HEK293 (cell line): Measurements from ENCODE around the gene PALB2.

Experiments
- CTCF ChIA-PET: fragments of 350-600 bp; formaldehyde crosslinking; extraction: SDS; loops from one replicate; lab custom pipeline; 2021; ENCODE audit warnings: antibody characterized with exemption; lab: Yijun Ruan, JAX
- POLR2A ChIA-PET: fragments of 300-600 bp; formaldehyde crosslinking; extraction: SDS; loops from one replicate; lab custom pipeline; 2020; ENCODE audit warnings: antibody characterized with exemption, inconsistent platforms; lab: Yijun Ruan, JAX
- H3K27ac ChIP-seq: fragments of 200-500 bp; sonication (Bioruptor generic); 2 replicates; pipeline ENCODE4 v1.5.1; 2014; ENCODE audit warnings: low read depth, low read length, control low read depth, inconsistent platforms; ENCODE audit errors: extremely low read depth
- H3K36me3 ChIP-seq, 2 experiments: fragments of 200-500 bp in 1 of 2; sonication (Bioruptor generic) in 1 of 2; 1 replicate in 1 of 2; 2 replicates in 1 of 2; pipeline ENCODE4 v1.5.1; 2014 to 2017; ENCODE audit warnings: inconsistent platforms in 2 of 2, low read length in 2 of 2; ENCODE audit not compliant: control insufficient read depth in 2 of 2, insufficient read depth in 1 of 2
- H3K4me1 ChIP-seq: fragments of 200-500 bp; sonication (Bioruptor generic); 2 replicates; pipeline ENCODE4 v1.5.1; 2014; ENCODE audit warnings: mild to moderate bottlenecking, low read length, inconsistent platforms; ENCODE audit not compliant: control insufficient read depth, insufficient read depth
- H3K4me3 ChIP-seq: 2 replicates; pipeline ENCODE4 v1.5.1; 2011; ENCODE audit warnings: low read depth, mild to moderate bottlenecking, control low read depth, low read length, moderate library complexity
- H3K9me3 ChIP-seq: fragments of 200-500 bp; sonication (Bioruptor generic); 2 replicates; pipeline ENCODE4 v1.5.1; 2014; ENCODE audit warnings: low read depth, low read length, inconsistent platforms; ENCODE audit not compliant: control insufficient read depth, insufficient read depth
- EGR2 ChIP-seq: fragments of 450-650 bp; formaldehyde crosslinking; IDR thresholded peaks from 2 replicates; pipeline ENCODE4 v1.5.1; 2016; ENCODE audit warnings: low read depth, missing biosample characterization, missing genetic modification characterization
- GLIS1 ChIP-seq: fragments of 450-650 bp; formaldehyde crosslinking; IDR thresholded peaks from 2 replicates; pipeline ENCODE4 v1.5.1; 2016; ENCODE audit warnings: missing biosample characterization, missing genetic modification characterization
- MYNN ChIP-seq: fragments of 450-650 bp; formaldehyde crosslinking; IDR thresholded peaks from 2 replicates; pipeline ENCODE4 v1.5.1; 2016; ENCODE audit warnings: missing biosample characterization, missing genetic modification characterization, borderline replicate concordance
- PRDM1 ChIP-seq: fragments of 450-650 bp; formaldehyde crosslinking; IDR thresholded peaks from 2 replicates; pipeline ENCODE4; 2016; ENCODE audit warnings: missing biosample characterization, missing genetic modification characterization
- SETDB1 ChIP-seq: IDR thresholded peaks from one replicate; pipeline ENCODE4 v1.6.1; 2017; ENCODE audit warnings: mild to moderate bottlenecking, low read length, moderate library complexity, mixed read lengths; ENCODE audit not compliant: insufficient read length
- SP7 ChIP-seq: fragments of 450-650 bp; formaldehyde crosslinking; IDR thresholded peaks from 2 replicates; pipeline ENCODE4 v1.5.1; 2016; ENCODE audit warnings: missing biosample characterization, missing genetic modification characterization
- ZBTB1 ChIP-seq: fragments of 450-650 bp; formaldehyde crosslinking; IDR thresholded peaks from 2 replicates; pipeline ENCODE4 v1.5.1; 2016; ENCODE audit warnings: missing biosample characterization, missing genetic modification characterization
- ZBTB20 ChIP-seq: fragments of 450-650 bp; formaldehyde crosslinking; IDR thresholded peaks from 2 replicates; pipeline ENCODE4 v1.5.1; 2016; ENCODE audit warnings: missing biosample characterization, missing genetic modification characterization
- ZBTB48 ChIP-seq: fragments of 450-650 bp; formaldehyde crosslinking; IDR thresholded peaks from 2 replicates; pipeline ENCODE4 v1.5.1; 2016; ENCODE audit warnings: missing biosample characterization, missing genetic modification characterization
- ZBTB7A ChIP-seq: fragments of 450-650 bp; formaldehyde crosslinking; IDR thresholded peaks from 2 replicates; pipeline ENCODE4 v1.5.1; 2016; ENCODE audit warnings: low read depth, missing biosample characterization, missing genetic modification characterization
- ZFHX2 ChIP-seq: fragments of 450-650 bp; formaldehyde crosslinking; conservative IDR thresholded peaks from 2 replicates; pipeline ENCODE4 v1.5.1; 2016; ENCODE audit warnings: missing biosample characterization, missing genetic modification characterization
- ZIC2 ChIP-seq: fragments of 450-650 bp; formaldehyde crosslinking; IDR thresholded peaks from 2 replicates; pipeline ENCODE4 v1.5.1; 2016; ENCODE audit warnings: missing biosample characterization, missing genetic modification characterization
- ZNF10 ChIP-seq: fragments of 450-650 bp; formaldehyde crosslinking; IDR thresholded peaks from 2 replicates; pipeline ENCODE4 v1.5.1; 2017; ENCODE audit warnings: missing biosample characterization, missing genetic modification characterization
- ZNF146 ChIP-seq: fragments of 450-650 bp; formaldehyde crosslinking; IDR thresholded peaks from 2 replicates; pipeline ENCODE4 v1.5.1; 2016; ENCODE audit warnings: missing biosample characterization, missing genetic modification characterization
- ZNF221 ChIP-seq: fragments of 450-650 bp; formaldehyde crosslinking; IDR thresholded peaks from 2 replicates; pipeline ENCODE4 v1.5.1; 2017; ENCODE audit warnings: missing biosample characterization, missing genetic modification characterization, borderline replicate concordance
- ZNF280C ChIP-seq: fragments of 450-650 bp; formaldehyde crosslinking; IDR thresholded peaks from 2 replicates; pipeline ENCODE4 v1.5.1; 2016; ENCODE audit warnings: missing biosample characterization, missing genetic modification characterization
- ZNF341 ChIP-seq: fragments of 450-650 bp; formaldehyde crosslinking; IDR thresholded peaks from 2 replicates; pipeline ENCODE4; 2016; ENCODE audit warnings: low read depth, missing biosample characterization, missing genetic modification characterization
- ZNF366 ChIP-seq: fragments of 450-650 bp; formaldehyde crosslinking; conservative IDR thresholded peaks from 2 replicates; pipeline ENCODE4 v1.5.1; 2016; ENCODE audit warnings: missing biosample characterization, missing genetic modification characterization
- ZNF391 ChIP-seq: fragments of 450-650 bp; formaldehyde crosslinking; IDR thresholded peaks from 2 replicates; pipeline ENCODE4 v1.5.1; 2016; ENCODE audit warnings: low read depth, missing biosample characterization, missing genetic modification characterization, borderline replicate concordance
- ZNF394 ChIP-seq: fragments of 450-650 bp; formaldehyde crosslinking; IDR thresholded peaks from 2 replicates; pipeline ENCODE4 v1.5.1; 2016; ENCODE audit warnings: missing biosample characterization, missing genetic modification characterization, mild to moderate bottlenecking, moderate library complexity, borderline replicate concordance
- ZNF544 ChIP-seq: fragments of 450-650 bp; formaldehyde crosslinking; IDR thresholded peaks from 2 replicates; pipeline ENCODE4 v1.5.0; 2017; ENCODE audit warnings: missing biosample characterization, missing genetic modification characterization
- ZNF555 ChIP-seq: fragments of 450-650 bp; formaldehyde crosslinking; conservative IDR thresholded peaks from 2 replicates; pipeline ENCODE4 v1.5.1; 2017; ENCODE audit warnings: missing biosample characterization, mild to moderate bottlenecking, missing genetic modification characterization, inconsistent platforms
- ZNF600 ChIP-seq: fragments of 450-650 bp; formaldehyde crosslinking; IDR thresholded peaks from 2 replicates; pipeline ENCODE4 v1.5.1; 2016; ENCODE audit warnings: missing biosample characterization, missing genetic modification characterization
- ZNF623 ChIP-seq: fragments of 450-650 bp; formaldehyde crosslinking; IDR thresholded peaks from 2 replicates; pipeline ENCODE4 v1.5.1; 2016; ENCODE audit warnings: missing biosample characterization, missing genetic modification characterization
- ZNF670 ChIP-seq: fragments of 450-650 bp; formaldehyde crosslinking; IDR thresholded peaks from 2 replicates; pipeline ENCODE4 v1.5.1; 2016; ENCODE audit warnings: missing biosample characterization, missing genetic modification characterization, low read depth
- ZNF792 ChIP-seq: fragments of 450-650 bp; formaldehyde crosslinking; IDR thresholded peaks from 2 replicates; pipeline ENCODE4 v1.5.1; 2016; ENCODE audit warnings: missing biosample characterization, missing genetic modification characterization
- TF ChIP-seq, protein P1 (sequence below): fragments of 450-650 bp; formaldehyde crosslinking; IDR thresholded peaks from 2 replicates; pipeline ENCODE4 v1.5.1; 2016; ENCODE audit warnings: missing biosample characterization, missing genetic modification characterization, borderline replicate concordance

Gene PALB2

DNA sequence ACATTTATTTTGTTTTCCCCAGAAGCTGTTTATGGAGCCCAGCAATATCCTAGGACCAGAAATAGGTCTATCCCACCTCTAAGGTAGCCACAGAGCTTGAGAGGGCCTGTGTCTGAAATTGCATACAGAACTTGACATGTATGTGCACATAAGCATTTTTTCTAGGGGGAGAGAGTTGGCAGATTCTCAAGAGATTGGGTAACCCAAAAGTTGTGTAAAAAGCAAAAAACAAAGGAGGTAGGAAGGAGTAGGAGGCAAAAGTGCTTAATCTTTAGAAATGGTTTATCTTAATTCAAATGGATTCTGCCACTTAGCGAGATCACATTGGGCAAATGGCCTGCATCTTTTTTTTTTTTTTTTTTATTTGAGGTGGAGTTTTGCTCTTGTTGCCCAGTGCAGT lies 41.1 kb upstream of the PALB2 start:
- TF ChIP-seq ZNF544 (tag by site-specific recombination) (no peak), ZNF10 (tag by site-specific recombination) (no peak), ZNF366 (no peak), ZNF555 (tag by site-specific recombination) (no peak), ZNF623 (no peak), SP7 (no peak)
- no peak overlapping the region for H3K4me3 ChIP-seq
- H3K4me1 ChIP-seq: peaks cover 9% of the 10 kb centered on the region
- H3K9me3 ChIP-seq: no peaks in the 10 kb centered on the region
- CTCF ChIA-PET: no interaction called here
- no peak overlapping the region for H3K27ac ChIP-seq
- POLR2A ChIA-PET: interaction anchor here (4.5 kb wide), 1 partner anchor 8 kb away, joined by 33 read pairs; no protein-coding TSS in a partner anchor
- H3K36me3 ChIP-seq: peaks cover 50 to 70% of the 10 kb centered on the region in 2 experiments

GRCh38 chr16:23679986-23680336 lies 38.9 kb upstream of the PALB2 start:
- H3K4me1 ChIP-seq: peaks cover 9% of the 10 kb centered on the region
- ChIA-PET CTCF (interaction anchor here (0.7 to 4.3 kb wide), 3 partner anchors 10 to 820 kb away, joined by 4 to 14 read pairs (median 5); no protein-coding TSS in a partner anchor), POLR2A (interaction anchor here (0.9 to 4.5 kb wide), 7 partner anchors 10 to 115 kb away, joined by 3 to 33 read pairs (median 6); no protein-coding TSS in a partner anchor)
- H3K36me3 ChIP-seq: peaks cover 28 to 57% of the 10 kb centered on the region in 2 experiments
- no peak for TF ChIP-seq MYNN (tag by site-specific recombination)
- TF ChIP-seq ZNF600: peak; percentile 20; the same call in 1 of the 2 replicates
- TF ChIP-seq PRDM1 (tag by site-specific recombination): peak; percentile 22; the same call in 1 of the 2 replicates
- TF ChIP-seq, protein P1, sequence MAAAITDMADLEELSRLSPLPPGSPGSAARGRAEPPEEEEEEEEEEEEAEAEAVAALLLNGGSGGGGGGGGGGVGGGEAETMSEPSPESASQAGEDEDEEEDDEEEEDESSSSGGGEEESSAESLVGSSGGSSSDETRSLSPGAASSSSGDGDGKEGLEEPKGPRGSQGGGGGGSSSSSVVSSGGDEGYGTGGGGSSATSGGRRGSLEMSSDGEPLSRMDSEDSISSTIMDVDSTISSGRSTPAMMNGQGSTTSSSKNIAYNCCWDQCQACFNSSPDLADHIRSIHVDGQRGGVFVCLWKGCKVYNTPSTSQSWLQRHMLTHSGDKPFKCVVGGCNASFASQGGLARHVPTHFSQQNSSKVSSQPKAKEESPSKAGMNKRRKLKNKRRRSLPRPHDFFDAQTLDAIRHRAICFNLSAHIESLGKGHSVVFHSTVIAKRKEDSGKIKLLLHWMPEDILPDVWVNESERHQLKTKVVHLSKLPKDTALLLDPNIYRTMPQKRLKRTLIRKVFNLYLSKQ (tag by site-specific recombination): no peak
- peak; percentile 41 for TF ChIP-seq ZIC2 (tag by site-specific recombination)
- no peak for TF ChIP-seq ZBTB48 (tag by site-specific recombination)
- TF ChIP-seq GLIS1 (tag by site-specific recombination): peak; percentile 24; the same call in 1 of the 2 replicates
- TF ChIP-seq EGR2: peak; percentile 45; the same call in 1 of the 2 replicates
- no peak for TF ChIP-seq SETDB1
- peak; percentile 41; the same call in 1 of the 2 replicates for TF ChIP-seq ZFHX2 (tag by site-specific recombination)
- TF ChIP-seq ZNF146 (tag by site-specific recombination): no peak
- H3K9me3 ChIP-seq: no peaks in the 10 kb centered on the region
- H3K4me3 ChIP-seq: peak overlapping the region; percentile 87
- H3K27ac ChIP-seq: no peak overlapping the region; the same call in 1 of the 2 replicates

GRCh38 chr16:23679274-23679985 lies 38.3 kb upstream of the PALB2 start:
- peaks cover 9% of the 10 kb centered on the region for H3K4me1 ChIP-seq
- H3K9me3 ChIP-seq: no peaks in the 10 kb centered on the region
- peak overlapping the region; percentile 87 for H3K4me3 ChIP-seq
- H3K27ac ChIP-seq: peak overlapping the region; percentile 51; the same call in 1 of the 2 replicates
- peaks cover 23 to 61% of the 10 kb centered on the region in 2 experiments for H3K36me3 ChIP-seq
- ChIA-PET CTCF (interaction anchor here (0.7 to 4.3 kb wide), 3 partner anchors 9 to 47 kb away, joined by 5 to 14 read pairs (median 5); no protein-coding TSS in a partner anchor), POLR2A (interaction anchor here (0.9 to 4.5 kb wide), 11 partner anchors 11 to 115 kb away, joined by 3 to 33 read pairs (median 3); partner anchors contain the start of genes DCTN5 and PALB2)
- TF ChIP-seq ZNF221 (tag by site-specific recombination) (no peak), ZBTB20 (tag by site-specific recombination) (peak; percentile 86), ZNF341 (tag by site-specific recombination) (peak; percentile 39; the same call in 1 of the 2 replicates), ZBTB1 (tag by site-specific recombination) (no peak), ZNF394 (tag by site-specific recombination) (no peak), ZBTB7A (tag by site-specific recombination) (no peak), ZNF670 (tag by site-specific recombination) (no peak), ZNF280C (tag by site-specific recombination) (no peak), ZNF391 (tag by site-specific recombination) (no peak), ZNF792 (tag by site-specific recombination) (no peak)
